GM23248 (cell line): ENCODE data around the gene ZBTB4. TPM values are rescaled to one million over a fixed set of nuclear protein-coding genes. Genes with fewer than 3 reads are reported as not detected.
A peak's percentile ranks its signal among the peaks of the same experiment; 100 is the strongest.

Experiments
- DNase-seq: peaks from one replicate; pipeline ENCODE4 v3.0.0-alpha.2; 2015
- H2AFZ ChIP-seq: fragments of 200-600 bp; sonication (generic); 2 replicates; pipeline ENCODE4 v1.6.1; 2016; ENCODE audit warnings: antibody characterized with exemption
- H3F3A ChIP-seq: fragments of 200-600 bp; sonication (generic); 2 replicates; pipeline ENCODE4 v1.6.1; 2016; ENCODE audit warnings: mild to moderate bottlenecking, antibody characterized with exemption, mixed run types; ENCODE audit not compliant: insufficient read depth
- H3K27ac ChIP-seq: fragments of 200-600 bp; sonication (generic); 2 replicates; pipeline ENCODE4 v1.5.1; 2016; ENCODE audit warnings: mild to moderate bottlenecking
- H3K27me3 ChIP-seq: fragments of 200-600 bp; sonication (generic); replicated peaks from 2 replicates; pipeline ENCODE4 v1.6.1; 2016; ENCODE audit warnings: mild to moderate bottlenecking; ENCODE audit not compliant: insufficient read depth
- H3K36me3 ChIP-seq: fragments of 200-600 bp; sonication (generic); 2 replicates; pipeline ENCODE4 v1.6.1; 2016; ENCODE audit warnings: low read depth, mild to moderate bottlenecking
- H3K4me1 ChIP-seq: fragments of 200-600 bp; sonication (generic); 2 replicates; pipeline ENCODE4 v1.6.1; 2016; ENCODE audit warnings: mild to moderate bottlenecking; ENCODE audit not compliant: insufficient read depth
- H3K4me2 ChIP-seq: fragments of 200-600 bp; sonication (generic); one replicate; pipeline ENCODE4 v1.6.1; 2016; ENCODE audit warnings: mild to moderate bottlenecking; ENCODE audit not compliant: unreplicated experiment
- H3K4me3 ChIP-seq: fragments of 200-600 bp; sonication (generic); 2 replicates; pipeline ENCODE4 v1.5.1; 2016; ENCODE audit warnings: mild to moderate bottlenecking
- H3K79me2 ChIP-seq: fragments of 200-600 bp; sonication (generic); 2 replicates; pipeline ENCODE4 v1.6.1; 2016; ENCODE audit warnings: mild to moderate bottlenecking; ENCODE audit not compliant: insufficient read depth
- H3K9ac ChIP-seq: fragments of 200-600 bp; sonication (generic); 2 replicates; pipeline ENCODE4 v1.6.1; 2016; ENCODE audit warnings: mild to moderate bottlenecking
- H3K9me2 ChIP-seq: fragments of 200-600 bp; sonication (generic); 2 replicates; pipeline ENCODE4 v1.6.1; 2016; ENCODE audit warnings: mixed run types, mild to moderate bottlenecking, moderate library complexity; ENCODE audit not compliant: insufficient read depth
- H3K9me3 ChIP-seq: fragments of 200-600 bp; sonication (generic); one replicate; pipeline ENCODE4 v1.6.1; 2017; ENCODE audit warnings: low read depth
- H4K20me1 ChIP-seq: fragments of 200-600 bp; sonication (generic); 2 replicates; pipeline ENCODE4 v1.6.0; 2016; ENCODE audit not compliant: insufficient read depth
- EZH2 ChIP-seq: fragments of 200-600 bp; sonication (generic); IDR thresholded peaks from 2 replicates; pipeline ENCODE4 v1.6.1; 2018; ENCODE audit warnings: antibody characterized with exemption, mild to moderate bottlenecking; ENCODE audit not compliant: insufficient read depth, poor library complexity, severe bottlenecking
- EZH2phosphoT487 ChIP-seq: fragments of 200-600 bp; sonication (generic); IDR thresholded peaks from 2 replicates; pipeline ENCODE4 v1.6.1; 2018; ENCODE audit warnings: antibody characterized with exemption, moderate library complexity, mild to moderate bottlenecking, low read depth; ENCODE audit not compliant: insufficient read depth
- WGBS, 2 experiments: methylation state at CpG; one replicate each; pipeline ENCODE4 v1.1.6; 2015 to 2017; ENCODE audit warnings: low lambda C conversion rate in 2 of 2, low coverage in 1 of 2; ENCODE audit errors: missing lambda C conversion rate in 2 of 2; 5-methylcytosine and 5-hydroxymethylcytosine counted together
- in situ Hi-C: fragments of 300-500 bp; cut with MboI; formaldehyde crosslinking; loops from 2 replicates; pipeline ENCODE4 v1.15.0; 2020
- polyA plus RNA-seq: library from polyadenylated mRNA; unstranded; fragments of >200 nt; fragmentation: Nextera tagmentation; extraction: Ambion mirVana; gene quantifications from 2 replicates; pipeline ENCODE4 v1.2.1, GENCODE V29; 2016
- total RNA-seq: library from RNA; depleted of rRNA; stranded (reverse); fragments of >200 nt; shearing (Covaris generic); gene quantifications from 2 replicates; pipeline ENCODE4 v1.2.3, GENCODE V29; 2014; rRNA removed

ZBTB4 gene, protein sequence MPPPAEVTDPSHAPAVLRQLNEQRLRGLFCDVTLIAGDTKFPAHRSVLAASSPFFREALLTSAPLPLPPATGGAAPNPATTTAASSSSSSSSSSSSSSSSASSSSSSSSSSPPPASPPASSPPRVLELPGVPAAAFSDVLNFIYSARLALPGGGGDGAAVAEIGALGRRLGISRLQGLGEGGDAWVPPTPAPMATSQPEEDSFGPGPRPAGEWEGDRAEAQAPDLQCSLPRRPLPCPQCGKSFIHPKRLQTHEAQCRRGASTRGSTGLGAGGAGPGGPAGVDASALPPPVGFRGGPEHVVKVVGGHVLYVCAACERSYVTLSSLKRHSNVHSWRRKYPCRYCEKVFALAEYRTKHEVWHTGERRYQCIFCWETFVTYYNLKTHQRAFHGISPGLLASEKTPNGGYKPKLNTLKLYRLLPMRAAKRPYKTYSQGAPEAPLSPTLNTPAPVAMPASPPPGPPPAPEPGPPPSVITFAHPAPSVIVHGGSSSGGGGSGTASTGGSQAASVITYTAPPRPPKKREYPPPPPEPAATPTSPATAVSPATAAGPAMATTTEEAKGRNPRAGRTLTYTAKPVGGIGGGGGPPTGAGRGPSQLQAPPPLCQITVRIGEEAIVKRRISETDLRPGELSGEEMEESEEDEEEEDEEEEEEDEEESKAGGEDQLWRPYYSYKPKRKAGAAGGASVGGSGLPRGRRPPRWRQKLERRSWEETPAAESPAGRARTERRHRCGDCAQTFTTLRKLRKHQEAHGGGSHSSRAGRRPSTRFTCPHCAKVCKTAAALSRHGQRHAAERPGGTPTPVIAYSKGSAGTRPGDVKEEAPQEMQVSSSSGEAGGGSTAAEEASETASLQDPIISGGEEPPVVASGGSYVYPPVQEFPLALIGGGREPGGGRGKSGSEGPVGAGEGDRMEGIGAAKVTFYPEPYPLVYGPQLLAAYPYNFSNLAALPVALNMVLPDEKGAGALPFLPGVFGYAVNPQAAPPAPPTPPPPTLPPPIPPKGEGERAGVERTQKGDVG
- 32.9 and 35.9 TPM in 2 replicates for total RNA-seq
- 17.7 and 18.2 TPM in 2 replicates for polyA plus RNA-seq

DNA sequence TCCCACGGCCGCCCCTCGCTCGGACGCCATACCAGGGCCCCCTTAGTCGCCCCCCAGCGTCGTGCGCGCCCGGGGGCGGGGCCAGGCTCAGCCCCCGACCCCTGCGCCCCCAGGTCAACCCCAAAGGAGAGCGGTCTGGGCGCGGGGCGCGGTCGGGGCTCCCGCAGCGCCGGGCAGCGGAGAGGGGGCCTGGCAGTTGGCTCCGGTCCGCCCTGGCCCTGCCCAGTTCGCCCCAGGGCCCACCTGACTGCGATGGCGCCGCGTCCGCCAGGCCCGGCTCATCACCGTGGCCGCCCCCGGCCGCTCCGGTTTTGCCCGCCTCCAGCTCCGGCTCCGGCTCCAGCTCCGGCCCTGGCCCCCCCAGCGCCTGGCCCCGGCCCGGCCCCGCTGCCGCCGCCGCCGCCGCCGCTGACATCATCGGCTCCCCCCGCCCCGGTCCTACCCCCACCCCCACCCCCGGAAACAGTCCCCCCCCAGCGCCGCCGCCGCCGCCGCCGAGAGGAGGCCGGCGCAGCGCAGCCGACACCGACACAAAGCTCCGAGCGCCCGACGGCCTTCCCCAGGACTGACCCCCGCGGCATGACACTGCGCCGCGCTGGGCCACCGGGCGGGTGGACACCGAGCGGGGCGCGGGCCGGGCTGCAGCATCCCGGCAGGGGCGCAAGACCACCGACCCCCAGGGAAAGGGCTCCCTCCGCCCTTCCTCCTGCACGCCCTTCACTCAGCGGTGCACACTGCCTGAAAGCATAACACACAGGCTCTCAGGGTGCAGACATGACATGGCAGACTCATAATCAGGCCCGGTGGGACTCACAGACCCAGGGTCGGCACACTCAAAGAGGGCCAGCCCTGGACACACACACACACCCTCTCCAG is at the start of gene ZBTB4:
Gene ZBTB4 (minus strand): TSS at position 419 of the 876 bp plus-strand sequence. CDS start 12,830 bp downstream, outside the sequence.
- Histone ChIP-seq H3F3A (peaks cover 42% of the 10 kb centered on the region), H3K9me3 (no peaks in the 10 kb centered on the region), H3K9me2 (no peaks in the 10 kb centered on the region), H3K36me3 (no peaks in the 10 kb centered on the region), H3K4me1 (peaks cover 31% of the 10 kb centered on the region), H2AFZ (peak within 1 kb of the TSS; percentile 75), H3K27ac (peak within 1 kb of the TSS; percentile 99), H3K9ac (peak within 1 kb of the TSS; percentile 99), H3K27me3 (no peaks in the 10 kb centered on the region), H4K20me1 (peaks cover 5% of the 10 kb centered on the region; the same call in 1 of the 2 replicates), H3K4me2 (peak within 1 kb of the TSS; percentile 98), H3K79me2 (peaks cover 84% of the 10 kb centered on the region), H3K4me3 (peak within 1 kb of the TSS; percentile 79)
- in situ Hi-C loops, result no loop called here
- 1% methylated on average over 38 to 60 of the region's 92 CpGs for WGBS, 2 experiments
- DNase-seq, result peak; percentile 81
- TF ChIP-seq EZH2 (no peak), EZH2phosphoT487 (no peak)

DNA sequence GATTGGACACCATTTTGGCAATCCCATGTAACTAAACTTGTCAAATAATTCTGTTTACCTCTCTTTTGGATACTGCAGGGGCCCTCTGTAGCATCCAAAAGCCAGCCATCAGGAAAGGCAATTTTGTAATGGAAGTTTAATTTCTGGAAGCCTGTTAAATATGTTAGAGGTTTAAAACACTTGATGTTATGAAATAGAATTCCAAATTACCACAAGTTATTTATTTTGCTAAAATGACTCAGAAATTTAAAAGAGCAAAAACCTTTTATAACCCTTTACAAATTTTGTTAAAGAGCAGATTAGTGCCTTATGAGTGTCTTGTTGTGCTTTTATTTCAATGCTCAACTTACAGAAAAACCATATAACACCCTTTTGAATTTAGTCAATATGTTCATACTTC is 49.4 kb upstream of the ZBTB4 start:
- H3K27ac ChIP-seq, result no peak overlapping the region
- no peak overlapping the region for H3K4me2 ChIP-seq
- H3K79me2 ChIP-seq, result no peaks in the 10 kb centered on the region
- H3K4me1 ChIP-seq, result no peaks in the 10 kb centered on the region
- no peak for DNase-seq
- no peak overlapping the region for H3K4me3 ChIP-seq
- H3K27me3 ChIP-seq, result no peaks in the 10 kb centered on the region
- TF ChIP-seq EZH2phosphoT487 (no peak), EZH2 (no peak)
- no peak overlapping the region for H2AFZ ChIP-seq
- H3K9me3 ChIP-seq, result peaks cover 5% of the 10 kb centered on the region
- H3K9ac ChIP-seq, result no peak overlapping the region
- no peaks in the 10 kb centered on the region for H3K9me2 ChIP-seq
- no peaks in the 10 kb centered on the region for H3F3A ChIP-seq
- H3K36me3 ChIP-seq, result no peaks in the 10 kb centered on the region
- H4K20me1 ChIP-seq, result no peaks in the 10 kb centered on the region
- in situ Hi-C loops, result no loop called here

DNA sequence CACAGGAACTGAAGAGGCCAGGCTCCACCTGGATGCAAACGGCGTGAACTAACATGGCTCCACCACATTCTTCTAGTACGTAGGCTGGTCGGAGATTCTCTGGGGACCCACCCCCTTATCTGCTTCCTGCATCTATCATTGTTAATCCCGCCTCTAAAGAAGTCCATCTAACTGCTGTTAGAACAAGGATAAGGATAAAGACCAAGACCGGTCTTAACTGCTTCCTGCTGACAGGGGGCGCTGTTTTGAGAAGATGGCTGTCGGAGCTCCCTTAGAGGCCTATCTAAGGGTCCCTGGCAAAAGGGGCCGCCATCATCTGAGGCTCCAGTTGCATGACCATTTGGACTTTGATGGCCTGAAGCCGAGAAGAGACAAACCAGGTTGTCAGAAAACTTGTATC is 43.6 kb upstream of the ZBTB4 start:
- H3K4me1 ChIP-seq, result no peaks in the 10 kb centered on the region
- peak; percentile 30 for DNase-seq
- H3K9me2 ChIP-seq, result no peaks in the 10 kb centered on the region
- no peaks in the 10 kb centered on the region for H4K20me1 ChIP-seq
- no peaks in the 10 kb centered on the region for H3K27me3 ChIP-seq
- no peaks in the 10 kb centered on the region for H3K36me3 ChIP-seq
- no peak overlapping the region for H3K4me2 ChIP-seq
- H3K4me3 ChIP-seq, result no peak overlapping the region
- H3K79me2 ChIP-seq, result no peaks in the 10 kb centered on the region
- no peak overlapping the region for H3K9ac ChIP-seq
- TF ChIP-seq EZH2 (no peak), EZH2phosphoT487 (no peak)
- WGBS, 2 experiments, result 50 to 56% methylated on average over 10 of the region's 10 CpGs
- H3K9me3 ChIP-seq, result no peaks in the 10 kb centered on the region
- no peak overlapping the region for H3K27ac ChIP-seq
- no peaks in the 10 kb centered on the region for H3F3A ChIP-seq
- H2AFZ ChIP-seq, result no peak overlapping the region
- in situ Hi-C loops, result no loop called here
